ENCODE data around the gene RALGAPA2.

RALGAPA2 gene

GRCh38 chr20:20734475-20734948, 22.1 kb upstream of the RALGAPA2 start:
- ATAC-seq (peak; percentile 50), DNase-seq (ENCODE audit: low spot score in 2 of 2) (no peak)
- H3K9me3 Mint-ChIP-seq, result no peaks in the 10 kb centered on the region
- H3K4me3 Mint-ChIP-seq, result no peak overlapping the region
- H3K36me3 Mint-ChIP-seq, result no peaks in the 10 kb centered on the region
- H3K4me1 Mint-ChIP-seq, result no peaks in the 10 kb centered on the region
- H3K27ac Mint-ChIP-seq, result no peak overlapping the region

GRCh38 chr20:20733943-20734342, 21.5 kb upstream of the RALGAPA2 start:
- no peak overlapping the region for H3K4me3 Mint-ChIP-seq
- DNase-seq (ENCODE audit: low spot score in 2 of 2), result no peak
- peak overlapping the region; percentile 40 for H3K27ac Mint-ChIP-seq
- no peaks in the 10 kb centered on the region for H3K4me1 Mint-ChIP-seq
- no peak for ATAC-seq
- H3K36me3 Mint-ChIP-seq, result no peaks in the 10 kb centered on the region
- no peaks in the 10 kb centered on the region for H3K9me3 Mint-ChIP-seq

- ATAC-seq (no peak), DNase-seq (ENCODE audit: low spot score in 2 of 2) (no peak)
- Mint-ChIP-seq H3K27ac (no peak overlapping the region), H3K36me3 (no peaks in the 10 kb centered on the region), H3K4me1 (no peaks in the 10 kb centered on the region), H3K9me3 (no peaks in the 10 kb centered on the region), H3K4me3 (no peak overlapping the region)
These were observed 20.2 kb upstream of the RALGAPA2 start for GRCh38 chr20:20732641-20733040.

GRCh38 chr20:20731945-20732296, 19.5 kb upstream of the RALGAPA2 start:
- ATAC-seq (no peak), DNase-seq (ENCODE audit: low spot score in 2 of 2) (no peak)
- H3K4me3 Mint-ChIP-seq, result no peak overlapping the region
- no peaks in the 10 kb centered on the region for H3K36me3 Mint-ChIP-seq
- no peaks in the 10 kb centered on the region for H3K9me3 Mint-ChIP-seq
- H3K4me1 Mint-ChIP-seq, result no peaks in the 10 kb centered on the region
- H3K27ac Mint-ChIP-seq, result no peak overlapping the region

- no peak for ATAC-seq
- no peak for DNase-seq (ENCODE audit: low spot score in 2 of 2)
- Mint-ChIP-seq H3K4me3 (no peak overlapping the region), H3K27ac (no peak overlapping the region), H3K9me3 (no peaks in the 10 kb centered on the region), H3K36me3 (no peaks in the 10 kb centered on the region), H3K4me1 (no peaks in the 10 kb centered on the region)
These were observed 18.8 kb upstream of the RALGAPA2 start for GRCh38 chr20:20731000-20731944.

GRCh38 chr20:20729563-20729962, 17.1 kb upstream of the RALGAPA2 start:
- Mint-ChIP-seq H3K9me3 (no peaks in the 10 kb centered on the region), H3K4me3 (no peak overlapping the region), H3K27ac (no peak overlapping the region), H3K36me3 (no peaks in the 10 kb centered on the region), H3K4me1 (no peaks in the 10 kb centered on the region)
- ATAC-seq (no peak), DNase-seq (ENCODE audit: low spot score in 2 of 2) (no peak)

- DNase-seq (ENCODE audit: low spot score in 2 of 2) (no peak), ATAC-seq (no peak)
- no peaks in the 10 kb centered on the region for H3K36me3 Mint-ChIP-seq
- H3K4me3 Mint-ChIP-seq, result no peak overlapping the region
- H3K27ac Mint-ChIP-seq, result no peak overlapping the region
- no peaks in the 10 kb centered on the region for H3K4me1 Mint-ChIP-seq
- no peaks in the 10 kb centered on the region for H3K9me3 Mint-ChIP-seq
These were observed 9.0 kb upstream of the RALGAPA2 start for GRCh38 chr20:20721489-20721888.

GRCh38 chr20:20720158-20720557, 7.7 kb upstream of the RALGAPA2 start:
- DNase-seq (ENCODE audit: low spot score in 2 of 2) (no peak), ATAC-seq (no peak)
- no peak overlapping the region for H3K27ac Mint-ChIP-seq
- no peaks in the 10 kb centered on the region for H3K36me3 Mint-ChIP-seq
- no peak overlapping the region for H3K4me3 Mint-ChIP-seq
- H3K9me3 Mint-ChIP-seq, result no peaks in the 10 kb centered on the region
- no peaks in the 10 kb centered on the region for H3K4me1 Mint-ChIP-seq

- Mint-ChIP-seq H3K36me3 (no peaks in the 10 kb centered on the region), H3K4me3 (no peak overlapping the region), H3K27ac (no peak overlapping the region), H3K4me1 (no peaks in the 10 kb centered on the region), H3K9me3 (no peaks in the 10 kb centered on the region)
- DNase-seq (ENCODE audit: low spot score in 2 of 2) (no peak), ATAC-seq (no peak)
These were observed 7.0 kb upstream of the RALGAPA2 start for GRCh38 chr20:20719411-20719810.

GRCh38 chr20:20713244-20713765, 861 bp upstream of the RALGAPA2 start:
- ATAC-seq (no peak), DNase-seq (ENCODE audit: low spot score in 2 of 2) (no peak)
- H3K4me3 Mint-ChIP-seq, result peak overlapping the region; percentile 86
- no peaks in the 10 kb centered on the region for H3K9me3 Mint-ChIP-seq
- H3K4me1 Mint-ChIP-seq, result peaks cover 15% of the 10 kb centered on the region
- no peaks in the 10 kb centered on the region for H3K36me3 Mint-ChIP-seq
- peak overlapping the region; percentile 94 for H3K27ac Mint-ChIP-seq

- DNase-seq (ENCODE audit: low spot score in 2 of 2) (no peak), ATAC-seq (peak; percentile 9)
- peaks cover 15% of the 10 kb centered on the region for H3K4me1 Mint-ChIP-seq
- H3K36me3 Mint-ChIP-seq, result no peaks in the 10 kb centered on the region
- no peaks in the 10 kb centered on the region for H3K9me3 Mint-ChIP-seq
- peak overlapping the region; percentile 94 for H3K27ac Mint-ChIP-seq
- H3K4me3 Mint-ChIP-seq, result peak overlapping the region; percentile 86
These were observed 405 bp downstream of the RALGAPA2 start for GRCh38 chr20:20712004-20712473.

GRCh38 chr20:20711413-20711812, 1.0 kb downstream of the RALGAPA2 start:
- Mint-ChIP-seq H3K4me1 (peaks cover 15% of the 10 kb centered on the region), H3K9me3 (no peaks in the 10 kb centered on the region), H3K36me3 (no peaks in the 10 kb centered on the region), H3K4me3 (peak overlapping the region; percentile 86), H3K27ac (peak overlapping the region; percentile 94)
- DNase-seq (ENCODE audit: low spot score in 2 of 2) (peak in 1 of 2 donors; percentile 51), ATAC-seq (no peak)

- DNase-seq (ENCODE audit: low spot score in 2 of 2), result no peak
- ATAC-seq, result no peak
- H3K27ac Mint-ChIP-seq, result no peak overlapping the region
- H3K4me3 Mint-ChIP-seq, result peak overlapping the region; percentile 86
- no peaks in the 10 kb centered on the region for H3K9me3 Mint-ChIP-seq
- H3K4me1 Mint-ChIP-seq, result peaks cover 15% of the 10 kb centered on the region
- no peaks in the 10 kb centered on the region for H3K36me3 Mint-ChIP-seq
These were observed 1.8 kb downstream of the RALGAPA2 start for GRCh38 chr20:20710443-20711315.

GRCh38 chr20:20709887-20710286, 2.6 kb downstream of the RALGAPA2 start:
- Mint-ChIP-seq H3K27ac (no peak overlapping the region), H3K4me3 (no peak overlapping the region), H3K9me3 (no peaks in the 10 kb centered on the region), H3K36me3 (no peaks in the 10 kb centered on the region), H3K4me1 (peaks cover 17% of the 10 kb centered on the region)
- ATAC-seq (no peak), DNase-seq (ENCODE audit: low spot score in 2 of 2) (no peak)

GRCh38 chr20:20706285-20706684, 6.2 kb downstream of the RALGAPA2 start:
- no peaks in the 10 kb centered on the region for H3K36me3 Mint-ChIP-seq
- DNase-seq (ENCODE audit: low spot score in 2 of 2), result no peak
- H3K9me3 Mint-ChIP-seq, result no peaks in the 10 kb centered on the region
- H3K4me1 Mint-ChIP-seq, result peaks cover 30% of the 10 kb centered on the region
- no peak overlapping the region for H3K4me3 Mint-ChIP-seq
- H3K27ac Mint-ChIP-seq, result no peak overlapping the region
- ATAC-seq, result no peak

All from stimulated activated effector memory CD8-positive, alpha-beta T cell treated with anti-CD3 and anti-CD28 coated beads, Interleukin-12 subunit alpha, Interleukin-12 subunit beta, amount 100 ng/mL, for 72 hours (primary cell).